A549 (cell line): ENCODE results near the gene FBXO11.

Source experiments
- CEBPB ChIP-seq, 2 experiments: fragments of >200 bp in 1 of 2; sonication (Bioruptor Twin) in 1 of 2; formaldehyde crosslinking in 1 of 2; IDR thresholded peaks; 2 replicates each; pipeline ENCODE4 v1.6.1; 2012 to 2016
- CHD4 ChIP-seq: fragments of 200-600 bp; sonication (generic); IDR thresholded peaks from 2 replicates; pipeline ENCODE4 v1.6.1; 2016; ENCODE audit warnings: antibody characterized with exemption, mild to moderate bottlenecking, borderline replicate concordance
- CTCF ChIP-seq: fragments of >200 bp; sonication (Bioruptor Twin); formaldehyde crosslinking; IDR thresholded peaks from 3 replicates; pipeline ENCODE4 v1.5.1; 2016
- EP300 ChIP-seq, 2 experiments: fragments of >200 bp; sonication (Bioruptor Twin); formaldehyde crosslinking; IDR thresholded peaks; 2 replicates in 1 of 2; 3 replicates in 1 of 2; pipeline ENCODE4 v1.6.1; 2016 to 2017
- HDAC2 ChIP-seq: fragments of 200-600 bp; sonication (generic); IDR thresholded peaks from 2 replicates; pipeline ENCODE4 v1.6.1; 2016
- MAFK ChIP-seq: fragments of 450-650 bp; IDR thresholded peaks from 2 replicates; pipeline ENCODE4 v1.6.1; 2014; ENCODE audit not compliant: partially characterized antibody
- MYC ChIP-seq: IDR thresholded peaks from 2 replicates; pipeline ENCODE4 v1.6.1; 2012; ENCODE audit warnings: mild to moderate bottlenecking, inconsistent platforms, low read length, improper control_type of control experiment, borderline replicate concordance
- POLR2A ChIP-seq: IDR thresholded peaks from 2 replicates; pipeline ENCODE4 v1.6.1; 2012; ENCODE audit warnings: mild to moderate bottlenecking, low read length
- RCOR1 ChIP-seq: fragments of 150-350 bp; IDR thresholded peaks from 2 replicates; pipeline ENCODE4 v1.6.1; 2014; ENCODE audit warnings: antibody characterized with exemption, low read length, low read depth
- TF ChIP-seq, protein P1 (sequence below): fragments of 200-600 bp; sonication (generic); IDR thresholded peaks from 2 replicates; pipeline ENCODE4 v1.6.1; 2016; ENCODE audit warnings: antibody characterized with exemption, mild to moderate bottlenecking, moderate library complexity
- TF ChIP-seq, protein P2 (sequence below): IDR thresholded peaks from 2 replicates; pipeline ENCODE4 v1.6.1; 2012; ENCODE audit warnings: low read depth, borderline replicate concordance

DNA sequence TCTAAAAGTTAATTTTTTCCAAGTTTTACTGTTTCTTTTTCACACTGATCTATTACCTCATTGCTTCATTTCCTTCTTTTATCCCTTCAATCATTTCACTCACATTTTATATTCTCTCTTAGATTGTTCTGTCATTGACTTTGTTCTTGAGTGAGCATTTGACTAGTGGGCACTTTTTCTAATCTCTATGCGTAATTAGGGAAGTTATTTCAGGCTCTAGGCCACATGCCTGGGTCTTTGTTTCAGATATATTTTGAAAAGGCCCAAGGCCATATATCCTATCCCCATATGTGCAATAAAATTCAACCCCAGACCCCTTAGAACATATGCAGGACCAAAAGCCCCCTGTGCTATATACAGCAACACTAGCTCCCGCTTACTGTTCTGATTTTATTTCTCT, 62.1 kb downstream of the FBXO11 start:
- TF ChIP-seq CTCF (no peak), MYC (no peak), MAFK (no peak), POLR2A (no peak), HDAC2 (no peak), CEBPB (IDR thresholded peaks at IDR 0.05) (no peak), RCOR1 (no peak), EP300 (IDR thresholded peaks at IDR 0.05) (no peak), CHD4 (no peak)
- TF ChIP-seq, protein P1, sequence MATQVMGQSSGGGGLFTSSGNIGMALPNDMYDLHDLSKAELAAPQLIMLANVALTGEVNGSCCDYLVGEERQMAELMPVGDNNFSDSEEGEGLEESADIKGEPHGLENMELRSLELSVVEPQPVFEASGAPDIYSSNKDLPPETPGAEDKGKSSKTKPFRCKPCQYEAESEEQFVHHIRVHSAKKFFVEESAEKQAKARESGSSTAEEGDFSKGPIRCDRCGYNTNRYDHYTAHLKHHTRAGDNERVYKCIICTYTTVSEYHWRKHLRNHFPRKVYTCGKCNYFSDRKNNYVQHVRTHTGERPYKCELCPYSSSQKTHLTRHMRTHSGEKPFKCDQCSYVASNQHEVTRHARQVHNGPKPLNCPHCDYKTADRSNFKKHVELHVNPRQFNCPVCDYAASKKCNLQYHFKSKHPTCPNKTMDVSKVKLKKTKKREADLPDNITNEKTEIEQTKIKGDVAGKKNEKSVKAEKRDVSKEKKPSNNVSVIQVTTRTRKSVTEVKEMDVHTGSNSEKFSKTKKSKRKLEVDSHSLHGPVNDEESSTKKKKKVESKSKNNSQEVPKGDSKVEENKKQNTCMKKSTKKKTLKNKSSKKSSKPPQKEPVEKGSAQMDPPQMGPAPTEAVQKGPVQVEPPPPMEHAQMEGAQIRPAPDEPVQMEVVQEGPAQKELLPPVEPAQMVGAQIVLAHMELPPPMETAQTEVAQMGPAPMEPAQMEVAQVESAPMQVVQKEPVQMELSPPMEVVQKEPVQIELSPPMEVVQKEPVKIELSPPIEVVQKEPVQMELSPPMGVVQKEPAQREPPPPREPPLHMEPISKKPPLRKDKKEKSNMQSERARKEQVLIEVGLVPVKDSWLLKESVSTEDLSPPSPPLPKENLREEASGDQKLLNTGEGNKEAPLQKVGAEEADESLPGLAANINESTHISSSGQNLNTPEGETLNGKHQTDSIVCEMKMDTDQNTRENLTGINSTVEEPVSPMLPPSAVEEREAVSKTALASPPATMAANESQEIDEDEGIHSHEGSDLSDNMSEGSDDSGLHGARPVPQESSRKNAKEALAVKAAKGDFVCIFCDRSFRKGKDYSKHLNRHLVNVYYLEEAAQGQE = no peak
- TF ChIP-seq, protein P2, sequence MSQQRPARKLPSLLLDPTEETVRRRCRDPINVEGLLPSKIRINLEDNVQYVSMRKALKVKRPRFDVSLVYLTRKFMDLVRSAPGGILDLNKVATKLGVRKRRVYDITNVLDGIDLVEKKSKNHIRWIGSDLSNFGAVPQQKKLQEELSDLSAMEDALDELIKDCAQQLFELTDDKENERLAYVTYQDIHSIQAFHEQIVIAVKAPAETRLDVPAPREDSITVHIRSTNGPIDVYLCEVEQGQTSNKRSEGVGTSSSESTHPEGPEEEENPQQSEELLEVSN = no peak
